GM13977 (cell line): ENCODE results near the gene LYPD8.

Source experiments
- DNase-seq: peaks from one replicate; pipeline ENCODE4 v3.0.0; 2012; ENCODE audit warnings: low spot score
- CTCF ChIP-seq: IDR thresholded peaks from 2 replicates; pipeline ENCODE4 v1.5.1; 2012; ENCODE audit warnings: mild to moderate bottlenecking, control low read depth; ENCODE audit not compliant: insufficient read depth; ENCODE audit errors: extremely low read depth, missing control alignments
- in situ Hi-C: fragments of 300-500 bp; cut with MboI; formaldehyde crosslinking; loops from one replicate; pipeline ENCODE4 v1.12.0; 2022; ENCODE audit warnings: low sequenced_read_pairs, low pct_unique_long_range_greater_than_20kb, mixed read lengths, inconsistent platforms; ENCODE audit not compliant: unreplicated experiment

The LYPD8 gene

DNA sequence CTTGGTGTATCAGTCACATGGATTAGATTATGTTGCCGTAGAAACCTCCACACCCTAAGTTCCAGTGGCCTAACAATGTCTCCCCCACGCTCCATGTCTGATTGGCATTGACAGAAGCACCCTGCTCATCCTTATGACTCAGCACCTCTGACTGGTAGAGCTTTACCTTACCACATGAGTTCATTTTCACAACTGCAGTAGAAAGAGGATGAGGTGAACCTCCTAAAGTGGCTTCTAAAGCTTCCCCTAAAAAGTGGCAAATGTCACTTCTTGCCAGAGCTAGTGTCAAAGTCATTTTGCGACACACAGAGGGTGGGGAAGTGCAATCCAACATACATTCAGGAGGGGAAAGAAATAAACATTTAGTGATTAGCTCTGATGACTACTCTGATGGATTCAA, 30.6 kb upstream of the LYPD8 start:
- in situ Hi-C loops = no loop called here
- no peak for TF ChIP-seq CTCF
- DNase-seq = no peak

- in situ Hi-C loops = no loop called here
- DNase-seq = no peak
- TF ChIP-seq CTCF = no peak
Observed at GRCh38 chr1:248783367-248783766, 27.8 kb upstream of the LYPD8 start.

DNA sequence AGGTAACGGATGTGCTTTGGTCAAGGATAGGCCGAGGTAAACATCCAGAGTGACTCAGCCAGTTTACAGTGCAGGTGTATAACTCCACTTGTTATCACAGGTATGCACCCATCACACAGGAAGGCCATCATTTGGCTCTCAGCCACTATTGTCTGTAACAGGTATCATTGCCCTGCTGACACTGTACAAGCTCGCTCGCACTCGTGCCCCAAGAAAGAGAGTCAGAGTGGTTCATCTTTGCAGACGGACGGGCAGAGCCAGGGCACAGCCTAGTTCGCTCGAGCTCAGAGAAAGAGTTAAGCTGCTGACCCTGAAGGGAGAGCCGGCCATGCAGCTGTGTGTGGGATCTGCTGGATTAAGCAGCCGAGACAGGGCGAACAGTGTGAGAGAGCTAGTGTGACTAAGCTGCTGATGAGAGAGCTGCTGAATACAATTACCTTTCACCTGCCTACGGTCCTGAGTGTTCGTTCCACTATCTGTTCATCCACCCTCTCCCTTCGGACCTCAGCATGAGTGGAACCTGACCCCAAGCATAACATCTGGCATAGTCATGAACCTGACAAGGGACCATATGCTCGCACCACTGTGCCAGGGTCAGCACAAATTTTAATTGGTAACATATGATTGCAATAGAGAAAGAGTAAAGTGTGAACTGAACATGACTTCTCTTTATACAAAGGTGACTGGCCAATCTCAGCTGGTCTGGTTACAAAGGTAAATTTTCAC, 27.0 kb upstream of the LYPD8 start:
- TF ChIP-seq CTCF = no peak
- in situ Hi-C loops = no loop called here
- DNase-seq = no peak

GRCh38 chr1:248779350-248779749, 23.8 kb upstream of the LYPD8 start:
- in situ Hi-C loops = no loop called here
- DNase-seq = no peak
- TF ChIP-seq CTCF = no peak

- TF ChIP-seq CTCF = no peak
- no peak for DNase-seq
- in situ Hi-C loops = no loop called here
Observed at GRCh38 chr1:248778906-248779305, 23.3 kb upstream of the LYPD8 start.

DNA sequence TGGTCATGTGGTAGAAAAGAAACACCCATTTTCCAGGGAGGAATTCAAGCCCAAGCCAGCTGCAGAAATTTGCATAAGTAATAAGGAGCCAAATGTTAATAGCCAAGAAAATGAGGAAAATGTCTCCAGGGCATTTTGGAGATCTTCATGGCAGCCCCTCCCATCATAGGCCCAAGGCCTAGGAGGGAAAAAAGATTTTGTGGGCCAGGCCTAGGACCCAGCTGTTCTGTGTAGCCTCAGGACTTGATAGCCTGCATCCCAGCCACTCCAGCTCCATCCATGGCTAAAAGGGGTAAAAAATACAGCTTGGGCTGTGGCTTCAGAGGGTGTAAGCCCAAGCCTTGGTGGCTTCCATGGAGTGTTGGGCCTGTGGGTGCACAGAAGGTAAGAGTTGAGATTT, 21.4 kb upstream of the LYPD8 start:
- in situ Hi-C loops = no loop called here
- no peak for TF ChIP-seq CTCF
- no peak for DNase-seq
